ENCODE data around the gene FAM72D.
"Not testable (repeated sequence)": the region's sequence is repeated elsewhere in the genome, so short reads cannot be mapped to it uniquely, and the experiment has no call there.

Gene FAM72D

DNA sequence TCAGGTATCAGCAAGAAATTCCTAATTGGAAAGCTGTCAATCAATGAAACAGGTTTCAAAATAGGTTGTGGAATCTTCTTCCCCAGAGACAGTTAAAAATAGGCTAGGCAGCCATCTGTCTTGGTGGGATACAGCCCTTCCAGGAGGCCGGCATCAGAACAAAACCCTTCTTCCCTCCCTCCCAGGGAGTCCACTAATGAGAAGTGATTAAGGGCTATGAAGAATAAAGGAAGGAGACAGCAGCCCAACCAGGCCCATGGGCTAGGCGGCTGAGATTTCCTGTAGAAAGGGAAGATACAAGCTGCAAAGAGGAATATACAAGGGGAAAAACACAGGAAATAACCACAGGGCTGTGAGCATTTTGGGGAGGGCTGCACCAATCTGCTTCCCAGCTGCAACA is 32.5 kb upstream of the FAM72D start:
- H3K27me3 ChIP-seq (ENCODE audit: control insufficient read depth in 3 of 3, insufficient read depth in 3 of 3, low read depth in 1 of 3, low read length in 3 of 3); H3K9me3 ChIP-seq (replicated peaks in 1 of 2; ENCODE audit: control insufficient read depth in 2 of 2, insufficient read depth in 1 of 2, low read depth in 1 of 2, low read length in 2 of 2); H2BK5ac ChIP-seq (ENCODE audit: low read length); H3K14ac ChIP-seq (ENCODE audit: low read length); H3K4me1 ChIP-seq (ENCODE audit: control insufficient read depth in 2 of 2, insufficient read depth in 1 of 2, low read depth in 1 of 2, low read length in 2 of 2); H3K18ac ChIP-seq (ENCODE audit: low read length); DNase-seq (ENCODE audit: low spot score); H3K36me3 ChIP-seq (replicated peaks in 1 of 2; ENCODE audit: control insufficient read depth in 2 of 2, insufficient read depth in 2 of 2, low read length in 2 of 2); H4K91ac ChIP-seq (ENCODE audit: low read depth, low read length, poor library complexity); H3K4me2 ChIP-seq (ENCODE audit: insufficient read depth, low read length, poor library complexity, severe bottlenecking); H3K27ac ChIP-seq (replicated peaks; ENCODE audit: low read length); H3K23ac ChIP-seq (ENCODE audit: low read depth, low read length, poor library complexity); H3K9ac ChIP-seq (ENCODE audit: low read depth, low read length, poor library complexity); H2AFZ ChIP-seq (ENCODE audit: low read length); H3K4me3 ChIP-seq (ENCODE audit: low read length in 2 of 2); H2BK120ac ChIP-seq (ENCODE audit: low read depth, low read length); H2BK12ac ChIP-seq (ENCODE audit: low read length); H4K8ac ChIP-seq (ENCODE audit: low read depth, low read length); H2BK15ac ChIP-seq (ENCODE audit: low read length); H3K4ac ChIP-seq (ENCODE audit: low read length); H2AK5ac ChIP-seq (ENCODE audit: low read depth, low read length); H3K79me1 ChIP-seq (ENCODE audit: low read depth, low read length): not testable (repeated sequence)
- no CpG with 5 or more reads among the region's 2 CpGs for WGBS, 2 donors (ENCODE audit: extremely low coverage in 2 of 2, insufficient read length in 2 of 2, insufficient replicate concordance in 1 of 2)

DNA sequence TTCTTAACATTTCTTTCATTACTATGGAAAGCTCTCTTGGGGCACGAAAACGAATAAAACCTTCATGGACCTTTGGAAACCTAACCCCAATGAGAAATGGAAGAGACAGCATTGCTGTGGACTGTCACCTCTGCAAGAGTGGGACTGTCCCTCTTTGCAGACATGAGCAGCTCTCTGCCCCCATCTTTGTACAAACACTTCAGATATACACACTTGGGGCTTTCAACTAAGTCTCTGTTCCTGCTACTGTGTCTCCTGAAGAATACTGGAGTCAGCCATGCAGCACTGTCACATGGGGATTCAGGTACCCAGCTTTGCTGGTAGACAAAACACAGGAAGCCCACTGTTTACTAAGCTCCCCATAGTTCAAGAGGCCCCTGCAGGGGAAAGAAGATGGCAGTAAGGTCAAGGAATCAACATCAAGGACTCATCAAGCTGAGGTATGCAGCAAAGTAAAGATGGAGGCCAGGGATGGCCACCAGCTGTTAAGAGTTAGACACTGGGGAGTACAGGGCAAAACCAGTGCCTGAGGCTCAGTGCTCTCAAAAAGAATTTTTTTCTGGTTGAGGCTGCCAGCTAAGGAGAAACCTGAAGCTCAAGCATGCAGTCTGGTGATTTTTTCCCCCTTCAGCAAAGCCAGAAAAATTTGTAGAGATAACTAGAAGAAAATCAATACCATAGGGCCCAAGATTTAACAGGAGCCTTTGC is 31.7 kb upstream of the FAM72D start:
- not testable (repeated sequence) for H3K23ac ChIP-seq (ENCODE audit: low read depth, low read length, poor library complexity); H3K27ac ChIP-seq (replicated peaks; ENCODE audit: low read length); H3K9ac ChIP-seq (ENCODE audit: low read depth, low read length, poor library complexity); H2AK5ac ChIP-seq (ENCODE audit: low read depth, low read length); H2BK12ac ChIP-seq (ENCODE audit: low read length); H3K18ac ChIP-seq (ENCODE audit: low read length); DNase-seq (ENCODE audit: low spot score); H3K4ac ChIP-seq (ENCODE audit: low read length); H3K4me1 ChIP-seq (ENCODE audit: control insufficient read depth in 2 of 2, insufficient read depth in 1 of 2, low read depth in 1 of 2, low read length in 2 of 2); H3K14ac ChIP-seq (ENCODE audit: low read length); H2BK5ac ChIP-seq (ENCODE audit: low read length); H2BK15ac ChIP-seq (ENCODE audit: low read length); H4K8ac ChIP-seq (ENCODE audit: low read depth, low read length); H3K4me2 ChIP-seq (ENCODE audit: insufficient read depth, low read length, poor library complexity, severe bottlenecking); H3K79me1 ChIP-seq (ENCODE audit: low read depth, low read length); H4K91ac ChIP-seq (ENCODE audit: low read depth, low read length, poor library complexity); H3K9me3 ChIP-seq (replicated peaks in 1 of 2; ENCODE audit: control insufficient read depth in 2 of 2, insufficient read depth in 1 of 2, low read depth in 1 of 2, low read length in 2 of 2); H3K36me3 ChIP-seq (replicated peaks in 1 of 2; ENCODE audit: control insufficient read depth in 2 of 2, insufficient read depth in 2 of 2, low read length in 2 of 2); H3K4me3 ChIP-seq (ENCODE audit: low read length in 2 of 2); H3K27me3 ChIP-seq (ENCODE audit: control insufficient read depth in 3 of 3, insufficient read depth in 3 of 3, low read depth in 1 of 3, low read length in 3 of 3); H2AFZ ChIP-seq (ENCODE audit: low read length); H2BK120ac ChIP-seq (ENCODE audit: low read depth, low read length)
- no CpG with 5 or more reads among the region's 2 CpGs for WGBS, 2 donors (ENCODE audit: extremely low coverage in 2 of 2, insufficient read length in 2 of 2, insufficient replicate concordance in 1 of 2)

DNA sequence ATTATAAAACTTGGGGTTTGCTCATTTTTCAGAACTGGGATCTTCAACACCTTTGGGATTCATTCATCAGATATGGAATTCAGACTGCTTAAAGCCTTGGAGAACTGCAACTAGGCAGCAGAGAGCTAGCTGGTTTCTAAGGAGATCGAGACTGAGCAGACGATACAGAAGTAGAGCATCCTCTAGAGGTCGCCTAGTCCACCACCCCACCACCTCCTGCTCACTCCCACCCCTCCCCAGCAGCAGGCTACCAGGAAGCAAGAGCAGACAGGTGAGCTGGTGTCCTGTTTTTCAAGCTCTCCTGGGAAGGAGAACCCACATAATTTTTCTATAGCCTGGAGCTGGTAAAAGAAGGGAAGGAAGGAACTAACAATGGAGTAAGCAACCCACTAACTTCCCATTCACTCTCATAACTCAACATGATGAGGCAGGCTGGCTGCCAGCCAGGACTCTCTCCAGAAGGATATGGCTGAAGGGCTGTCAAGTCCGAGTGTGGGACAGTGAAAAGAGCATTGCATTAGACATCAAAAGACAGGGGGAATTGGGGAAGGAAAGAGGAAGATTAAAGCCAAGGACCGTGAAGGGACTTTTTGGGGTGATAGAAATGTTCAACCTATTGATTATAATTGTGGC is 30.5 kb upstream of the FAM72D start:
- H3K79me1 ChIP-seq (ENCODE audit: low read depth, low read length); H2BK15ac ChIP-seq (ENCODE audit: low read length); DNase-seq (ENCODE audit: low spot score); H2AK5ac ChIP-seq (ENCODE audit: low read depth, low read length); H3K4me3 ChIP-seq (ENCODE audit: low read length in 2 of 2); H3K9ac ChIP-seq (ENCODE audit: low read depth, low read length, poor library complexity); H3K27ac ChIP-seq (replicated peaks; ENCODE audit: low read length); H3K9me3 ChIP-seq (replicated peaks in 1 of 2; ENCODE audit: control insufficient read depth in 2 of 2, insufficient read depth in 1 of 2, low read depth in 1 of 2, low read length in 2 of 2); H4K8ac ChIP-seq (ENCODE audit: low read depth, low read length); H3K4me2 ChIP-seq (ENCODE audit: insufficient read depth, low read length, poor library complexity, severe bottlenecking); H3K23ac ChIP-seq (ENCODE audit: low read depth, low read length, poor library complexity); H3K14ac ChIP-seq (ENCODE audit: low read length); H2AFZ ChIP-seq (ENCODE audit: low read length); H3K4ac ChIP-seq (ENCODE audit: low read length); H3K18ac ChIP-seq (ENCODE audit: low read length); H3K27me3 ChIP-seq (ENCODE audit: control insufficient read depth in 3 of 3, insufficient read depth in 3 of 3, low read depth in 1 of 3, low read length in 3 of 3); H2BK5ac ChIP-seq (ENCODE audit: low read length); H2BK12ac ChIP-seq (ENCODE audit: low read length); H4K91ac ChIP-seq (ENCODE audit: low read depth, low read length, poor library complexity); H3K36me3 ChIP-seq (replicated peaks in 1 of 2; ENCODE audit: control insufficient read depth in 2 of 2, insufficient read depth in 2 of 2, low read length in 2 of 2); H2BK120ac ChIP-seq (ENCODE audit: low read depth, low read length); H3K4me1 ChIP-seq (ENCODE audit: control insufficient read depth in 2 of 2, insufficient read depth in 1 of 2, low read depth in 1 of 2, low read length in 2 of 2): not testable (repeated sequence)
- no CpG with 5 or more reads among the region's 5 CpGs for WGBS, 2 donors (ENCODE audit: extremely low coverage in 2 of 2, insufficient read length in 2 of 2, insufficient replicate concordance in 1 of 2)

DNA sequence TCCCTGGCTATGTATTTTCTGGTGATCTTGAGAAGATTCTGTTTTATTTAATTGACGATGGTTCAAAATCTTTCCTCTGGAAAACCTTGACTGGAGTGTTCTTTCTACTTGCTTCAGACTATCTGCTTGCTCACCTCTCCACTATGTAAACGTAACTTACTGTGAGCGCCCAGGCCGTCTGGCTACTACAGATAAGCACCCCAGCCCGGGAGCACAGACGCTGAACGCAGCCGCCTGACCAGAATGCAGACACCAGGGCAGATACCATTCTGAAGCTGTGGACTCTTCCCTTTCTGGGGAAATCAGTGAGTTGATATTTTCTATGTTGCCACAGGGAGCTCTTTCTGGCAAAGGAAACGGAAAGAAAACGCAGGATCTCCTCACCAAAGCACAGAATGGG is 29.3 kb upstream of the FAM72D start:
- not testable (repeated sequence) for H3K9me3 ChIP-seq (replicated peaks in 1 of 2; ENCODE audit: control insufficient read depth in 2 of 2, insufficient read depth in 1 of 2, low read depth in 1 of 2, low read length in 2 of 2)
- no CpG with 5 or more reads among the region's 10 CpGs for WGBS, 2 donors (ENCODE audit: extremely low coverage in 2 of 2, insufficient read length in 2 of 2, insufficient replicate concordance in 1 of 2)

More for the DNA sequence above, 29.3 kb upstream of the FAM72D start:
- not testable (repeated sequence) for H3K79me1 ChIP-seq (ENCODE audit: low read depth, low read length); H3K27ac ChIP-seq (replicated peaks; ENCODE audit: low read length); H4K91ac ChIP-seq (ENCODE audit: low read depth, low read length, poor library complexity); H3K4me3 ChIP-seq (ENCODE audit: low read length in 2 of 2); H3K27me3 ChIP-seq (ENCODE audit: control insufficient read depth in 3 of 3, insufficient read depth in 3 of 3, low read depth in 1 of 3, low read length in 3 of 3); H2BK120ac ChIP-seq (ENCODE audit: low read depth, low read length); H2AK5ac ChIP-seq (ENCODE audit: low read depth, low read length); H3K4me1 ChIP-seq (ENCODE audit: control insufficient read depth in 2 of 2, insufficient read depth in 1 of 2, low read depth in 1 of 2, low read length in 2 of 2); H2BK15ac ChIP-seq (ENCODE audit: low read length); H2BK12ac ChIP-seq (ENCODE audit: low read length); H3K36me3 ChIP-seq (replicated peaks in 1 of 2; ENCODE audit: control insufficient read depth in 2 of 2, insufficient read depth in 2 of 2, low read length in 2 of 2); DNase-seq (ENCODE audit: low spot score); H2BK5ac ChIP-seq (ENCODE audit: low read length); H3K4me2 ChIP-seq (ENCODE audit: insufficient read depth, low read length, poor library complexity, severe bottlenecking); H2AFZ ChIP-seq (ENCODE audit: low read length); H3K18ac ChIP-seq (ENCODE audit: low read length); H4K8ac ChIP-seq (ENCODE audit: low read depth, low read length); H3K14ac ChIP-seq (ENCODE audit: low read length); H3K9ac ChIP-seq (ENCODE audit: low read depth, low read length, poor library complexity); H3K4ac ChIP-seq (ENCODE audit: low read length); H3K23ac ChIP-seq (ENCODE audit: low read depth, low read length, poor library complexity)

All from neuronal stem cell (in vitro differentiated cells).